Neural cell (in vitro differentiated cells): Measurements from ENCODE around the gene STXBP5. TPM values are rescaled to one million over a fixed set of nuclear protein-coding genes. Genes with fewer than 3 reads are reported as not detected.

Experiments
- H2AFZ ChIP-seq: fragments of 200-600, 300-800 bp; sonication (generic), shearing (Covaris generic); 2 replicates; pipeline ENCODE4 v1.6.0; 2014; ENCODE audit warnings: low read depth, mild to moderate bottlenecking, antibody characterized with exemption, low read length, moderate library complexity
- H3F3A ChIP-seq: fragments of 200-600 bp; shearing (Covaris generic); 2 replicates; pipeline ENCODE4 v1.6.1; 2016; ENCODE audit warnings: mild to moderate bottlenecking, moderate library complexity, mixed read lengths, antibody characterized with exemption, low read length; ENCODE audit not compliant: insufficient read depth, poor library complexity, severe bottlenecking
- H3K27ac ChIP-seq: fragments of 200-600, 300-800 bp; sonication (generic), shearing (Covaris generic); 2 replicates; pipeline ENCODE4 v1.5.1; 2014; ENCODE audit warnings: mild to moderate bottlenecking, low read length, moderate library complexity
- H3K27me3 ChIP-seq: fragments of 300-800, 200-600 bp; sonication (generic), shearing (Covaris generic); 2 replicates; pipeline ENCODE4 v1.6.0; 2014; ENCODE audit warnings: mild to moderate bottlenecking, low read depth, low read length, moderate library complexity; ENCODE audit not compliant: insufficient read depth
- H3K36me3 ChIP-seq: fragments of 300-800, 200-600 bp; sonication (generic), shearing (Covaris generic); 2 replicates; pipeline ENCODE4 v1.5.1; 2014; ENCODE audit warnings: mild to moderate bottlenecking, antibody characterized with exemption, low read length, moderate library complexity; ENCODE audit not compliant: insufficient read depth
- H3K4me2 ChIP-seq: fragments of 300-800, 200-600 bp; sonication (generic), shearing (Covaris generic); 2 replicates; pipeline ENCODE4 v1.6.0; 2014; ENCODE audit warnings: mild to moderate bottlenecking, low read length
- H3K4me3 ChIP-seq: fragments of 300-800, 200-600 bp; sonication (generic), shearing (Covaris generic); 2 replicates; pipeline ENCODE4 v1.5.1; 2014; ENCODE audit warnings: mild to moderate bottlenecking, low read length, moderate library complexity
- H3K79me2 ChIP-seq: fragments of 200-600 bp; shearing (Covaris generic); replicated peaks from 2 replicates; pipeline ENCODE4 v1.6.0; 2014; ENCODE audit warnings: mild to moderate bottlenecking, low read length, moderate library complexity; ENCODE audit not compliant: insufficient read depth
- H3K9ac ChIP-seq: fragments of 300-800, 200-600 bp; sonication (generic), shearing (Covaris generic); 2 replicates; pipeline ENCODE4 v1.6.1; 2016; ENCODE audit warnings: mild to moderate bottlenecking, low read length, mixed read lengths
- H3K9me2 ChIP-seq: fragments of 200-600 bp; shearing (Covaris generic); 2 replicates; pipeline ENCODE4 v1.6.1; 2016; ENCODE audit warnings: mild to moderate bottlenecking, low read length, mixed read lengths; ENCODE audit not compliant: insufficient read depth
- H3K9me3 ChIP-seq: fragments of 200-600, 300-800 bp; sonication (generic), shearing (Covaris generic); 2 replicates; pipeline ENCODE4 v1.6.1; 2016; ENCODE audit warnings: mild to moderate bottlenecking, mixed run types, low read length, moderate library complexity, mixed read lengths
- H4K20me1 ChIP-seq: fragments of 200-600 bp; shearing (Covaris generic); 2 replicates; pipeline ENCODE4 v1.6.1; 2016; ENCODE audit warnings: mild to moderate bottlenecking, mixed run types; ENCODE audit not compliant: insufficient read depth
- CTCF ChIP-seq: fragments of 450-650 bp; IDR thresholded peaks from 2 replicates; pipeline ENCODE4 v1.5.1; 2014; ENCODE audit warnings: antibody characterized with exemption, mild to moderate bottlenecking, moderate library complexity; ENCODE audit not compliant: poor library complexity, severe bottlenecking
- EP300 ChIP-seq: fragments of 450-650 bp; conservative IDR thresholded peaks from 2 replicates; pipeline ENCODE4 v1.6.1; 2014; ENCODE audit warnings: antibody characterized with exemption, mild to moderate bottlenecking, moderate library complexity; ENCODE audit not compliant: poor library complexity, severe bottlenecking
- EZH2 ChIP-seq: fragments of 200-600, 300-800 bp; shearing (Covaris generic), sonication (generic); IDR thresholded peaks from 2 replicates; pipeline ENCODE4 v1.6.1; 2014; ENCODE audit warnings: antibody characterized with exemption, low read length, borderline replicate concordance, mild to moderate bottlenecking; ENCODE audit not compliant: insufficient read depth, poor library complexity, severe bottlenecking
- MXI1 ChIP-seq: fragments of 450-650 bp; conservative IDR thresholded peaks from 2 replicates; pipeline ENCODE4 v1.6.1; 2014; ENCODE audit warnings: antibody characterized with exemption, mild to moderate bottlenecking; ENCODE audit not compliant: poor library complexity, severe bottlenecking
- POLR2AphosphoS5 ChIP-seq: IDR thresholded peaks from 2 replicates; pipeline ENCODE4 v1.6.1; 2012
- RAD21 ChIP-seq: fragments of 450-650 bp; conservative IDR thresholded peaks from 2 replicates; pipeline ENCODE4 v1.6.1; 2014; ENCODE audit warnings: antibody characterized with exemption, mild to moderate bottlenecking, moderate library complexity
- REST ChIP-seq: IDR thresholded peaks from 2 replicates; pipeline ENCODE4 v1.6.1; 2012; ENCODE audit warnings: borderline replicate concordance
- SMC3 ChIP-seq: fragments of 450-650 bp; conservative IDR thresholded peaks from 2 replicates; pipeline ENCODE4 v1.6.1; 2014; ENCODE audit warnings: antibody characterized with exemption, mild to moderate bottlenecking, moderate library complexity; ENCODE audit not compliant: poor library complexity
- TAF1 ChIP-seq: IDR thresholded peaks from 2 replicates; pipeline ENCODE4 v1.6.1; 2012; ENCODE audit warnings: low read depth
- polyA plus RNA-seq: library from polyadenylated mRNA; depleted of rRNA; stranded (reverse); fragments of >200 nt; gene quantifications from 2 replicates; pipeline ENCODE4 v1.2.3, GENCODE V29; 2014

STXBP5 gene
- polyA plus RNA-seq, 1 donor from 2014 or later, result 56.4 TPM

GRCh38 chr6:147179809-147180208, 24.4 kb upstream of the STXBP5 start:
- Histone ChIP-seq H3K9me2 (no peaks in the 10 kb centered on the region), H3K9ac (no peak overlapping the region), H3K79me2 (no peaks in the 10 kb centered on the region), H2AFZ (no peak overlapping the region), H3F3A (no peaks in the 10 kb centered on the region), H3K4me2 (no peak overlapping the region), H3K4me3 (no peak overlapping the region), H3K36me3 (no peaks in the 10 kb centered on the region), H3K9me3 (no peaks in the 10 kb centered on the region), H3K27ac (no peak overlapping the region), H4K20me1 (no peaks in the 10 kb centered on the region), H3K27me3 (no peaks in the 10 kb centered on the region)
- TF ChIP-seq SMC3 (no peak), EZH2 (no peak), POLR2AphosphoS5 (no peak), EP300 (no peak), CTCF (no peak), RAD21 (no peak), TAF1 (no peak), MXI1 (no peak), REST (no peak)

DNA sequence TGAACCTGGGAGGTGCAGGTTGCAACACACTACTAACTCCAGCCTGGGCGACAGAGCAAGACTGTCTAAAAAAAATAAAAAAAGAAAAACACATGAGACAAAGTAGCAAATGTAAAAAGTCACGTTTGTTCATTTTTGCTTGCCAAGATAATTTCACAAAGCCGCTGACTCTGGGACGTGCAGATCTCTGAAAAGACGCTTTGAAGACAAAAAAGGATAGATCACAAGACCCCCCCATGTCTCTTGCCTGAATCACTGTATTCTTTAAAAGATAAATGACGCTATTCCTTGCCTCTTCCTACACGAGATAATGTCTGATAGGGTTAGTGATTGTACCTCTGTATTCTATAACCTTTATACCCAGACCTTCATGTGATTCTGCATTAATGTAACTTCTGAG, 23.3 kb upstream of the STXBP5 start:
- Histone ChIP-seq H3K9me3 (no peaks in the 10 kb centered on the region), H3K9me2 (no peaks in the 10 kb centered on the region), H3K27me3 (no peaks in the 10 kb centered on the region), H3K4me2 (no peak overlapping the region), H3K79me2 (no peaks in the 10 kb centered on the region), H3F3A (no peaks in the 10 kb centered on the region), H3K27ac (no peak overlapping the region), H3K36me3 (no peaks in the 10 kb centered on the region), H4K20me1 (no peaks in the 10 kb centered on the region), H2AFZ (no peak overlapping the region), H3K4me3 (no peak overlapping the region), H3K9ac (no peak overlapping the region)
- no peak for TF ChIP-seq SMC3
- no peak for TF ChIP-seq REST
- TF ChIP-seq EP300, result no peak
- TF ChIP-seq TAF1, result no peak
- no peak for TF ChIP-seq CTCF
- no peak for TF ChIP-seq RAD21
- TF ChIP-seq POLR2AphosphoS5, result no peak
- TF ChIP-seq MXI1, result no peak
- TF ChIP-seq EZH2, result no peak
